H4 (cell line): Measurements from ENCODE around the gene BHLHA9. TPM values are rescaled to one million over a fixed set of nuclear protein-coding genes. Genes with fewer than 3 reads are reported as not detected.
"Not testable (repeated sequence)": the region's sequence is repeated elsewhere in the genome, so short reads cannot be mapped to it uniquely, and the experiment has no call there.

Experiments used
- DNase-seq: peaks from one replicate; pipeline ENCODE4 v3.0.0-alpha.2; 2015; ENCODE audit warnings: low spot score
- total RNA-seq: library from RNA; depleted of rRNA; stranded (reverse); fragments of >200 nt; shearing (Covaris generic); gene quantifications from 2 replicates; pipeline ENCODE4 v1.2.3, GENCODE V29; 2014; rRNA removed

Gene BHLHA9
- total RNA-seq, 1 experiment from 2014 or later, result not detected

DNA sequence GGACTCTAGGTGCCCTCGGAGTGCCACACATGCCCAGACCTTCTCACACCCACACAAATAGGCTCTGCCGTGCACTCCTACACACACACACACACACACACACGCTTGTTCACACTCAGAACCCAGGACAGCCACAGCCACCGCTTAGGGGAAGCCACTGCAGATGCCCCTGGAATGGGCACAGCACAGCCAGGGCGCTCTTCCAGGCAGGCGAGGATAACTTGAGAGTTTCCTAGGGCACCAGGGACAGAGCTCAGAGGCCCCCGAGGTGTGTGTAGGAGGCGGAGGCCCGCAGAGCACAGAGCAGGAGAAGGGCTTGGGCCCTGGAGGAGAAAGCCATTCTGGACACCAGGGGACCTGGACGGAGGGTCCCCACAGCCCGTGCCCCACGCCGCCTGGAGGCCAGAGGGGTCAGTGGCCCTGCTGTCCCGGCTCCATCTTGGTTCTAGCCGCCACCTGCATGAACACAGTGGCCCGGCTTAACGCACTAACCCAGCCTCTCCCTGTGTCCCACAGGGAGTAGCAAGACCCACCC lies 30.2 kb downstream of the BHLHA9 start:
- no peak for DNase-seq

DNA sequence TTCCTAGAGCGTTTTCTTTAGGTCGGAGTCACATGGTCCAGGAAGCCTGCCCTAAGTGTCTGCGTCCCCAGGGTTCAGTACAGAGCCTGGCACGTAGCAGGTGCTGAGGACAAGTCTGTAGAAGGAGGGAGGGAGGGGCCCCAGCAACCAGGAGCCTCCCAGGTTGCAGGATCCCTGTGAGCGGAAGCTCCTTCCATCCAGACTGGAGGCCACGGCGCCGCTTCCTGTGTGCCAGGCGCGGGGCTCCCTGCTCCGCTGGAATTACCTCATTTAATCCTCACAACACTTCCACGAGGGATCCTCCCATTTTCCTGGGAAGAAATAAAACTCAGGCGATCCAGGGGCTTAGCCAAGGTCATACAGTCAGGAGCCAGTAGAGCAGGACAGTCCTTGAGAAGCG lies 31.3 kb downstream of the BHLHA9 start:
- no peak for DNase-seq

DNA sequence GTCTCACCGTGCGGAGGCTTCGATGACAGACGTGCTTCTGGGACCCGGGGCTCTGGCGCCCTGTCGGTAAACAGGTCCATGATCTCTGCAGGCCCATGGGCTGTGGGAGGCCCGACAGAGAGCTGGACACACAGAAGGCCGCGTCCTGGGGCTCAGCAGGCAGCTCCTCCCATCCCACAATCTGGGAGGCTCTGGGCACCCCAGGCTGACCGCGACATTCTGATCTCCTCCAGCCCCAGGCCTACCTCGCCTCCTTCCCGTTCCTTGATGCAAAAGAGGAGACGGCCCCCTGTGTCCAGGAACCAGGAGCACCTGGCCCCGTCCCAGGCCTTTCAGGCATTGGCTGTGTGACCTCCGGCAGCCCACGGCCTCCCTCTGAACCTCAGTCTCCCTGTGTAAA lies 32.5 kb downstream of the BHLHA9 start:
- no peak for DNase-seq

DNA sequence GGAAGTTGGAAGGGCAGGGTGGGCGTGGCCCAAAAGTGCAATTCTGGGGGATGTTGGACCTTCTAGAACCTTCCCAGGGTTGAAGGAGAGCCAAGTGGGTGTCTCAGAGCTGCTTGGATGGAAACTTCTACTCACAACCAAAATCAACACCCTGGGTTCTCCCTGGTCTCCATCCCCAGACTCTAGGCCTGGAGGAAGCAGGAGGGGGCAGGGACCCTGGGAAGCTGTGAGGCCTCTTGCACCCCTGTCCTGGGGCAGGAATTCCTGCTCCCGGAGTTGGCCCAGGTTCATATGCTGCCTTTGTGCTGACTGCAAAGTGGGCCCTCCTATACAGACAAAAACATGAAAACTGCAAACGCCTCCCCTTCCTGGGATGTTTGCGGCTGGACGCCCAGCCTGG lies 34.3 kb downstream of the BHLHA9 start:
- no peak for DNase-seq

DNA sequence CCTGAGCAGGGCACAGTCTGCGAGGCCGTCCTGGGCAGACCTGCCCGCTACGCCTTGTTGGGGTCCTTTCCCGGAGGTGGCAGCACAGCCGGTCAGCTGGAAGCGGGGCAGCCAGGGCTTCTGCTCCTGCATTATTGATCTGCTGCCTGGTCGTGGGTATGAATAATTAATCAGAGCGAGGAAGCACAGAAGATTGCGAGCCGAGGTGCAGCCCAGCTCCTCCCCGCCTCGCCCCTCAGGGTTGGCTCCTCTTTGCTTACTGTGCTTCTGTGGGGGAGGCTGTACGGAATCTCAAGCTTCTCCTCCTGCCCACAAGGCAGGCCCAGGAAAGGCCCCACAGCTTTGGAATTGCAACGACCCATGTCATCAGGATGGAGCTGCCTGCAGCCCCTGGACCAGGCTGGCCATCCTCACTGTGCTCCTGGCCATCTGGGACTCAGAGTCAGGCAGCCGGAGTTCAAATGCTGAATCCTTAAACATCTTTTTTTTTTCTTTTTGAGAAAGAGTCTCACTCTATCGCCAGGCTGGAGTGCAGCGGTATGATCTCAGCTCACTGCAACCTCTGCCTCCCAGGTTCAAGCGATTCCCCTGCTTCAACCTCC lies 34.8 kb downstream of the BHLHA9 start:
- DNase-seq, result no peak

DNA sequence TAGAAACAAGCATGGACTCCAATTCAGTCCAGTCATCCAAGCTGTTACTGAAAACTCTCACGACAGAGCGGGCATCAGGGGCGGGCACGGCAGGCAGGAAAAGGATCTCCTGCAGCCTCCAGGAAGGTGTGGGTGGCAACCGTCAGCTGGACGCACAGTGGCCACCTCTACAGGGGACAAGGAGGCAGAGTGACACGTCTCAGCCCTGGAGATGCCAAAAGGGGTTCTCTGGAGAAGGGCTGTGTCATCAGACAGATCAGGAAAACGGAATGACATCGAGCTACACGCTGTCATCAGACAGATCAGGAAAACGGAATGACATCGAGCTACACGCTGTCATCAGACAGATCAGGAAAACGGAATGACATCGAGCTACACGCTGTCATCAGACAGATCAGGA lies 37.6 kb downstream of the BHLHA9 start:
- not testable (repeated sequence) for DNase-seq

DNA sequence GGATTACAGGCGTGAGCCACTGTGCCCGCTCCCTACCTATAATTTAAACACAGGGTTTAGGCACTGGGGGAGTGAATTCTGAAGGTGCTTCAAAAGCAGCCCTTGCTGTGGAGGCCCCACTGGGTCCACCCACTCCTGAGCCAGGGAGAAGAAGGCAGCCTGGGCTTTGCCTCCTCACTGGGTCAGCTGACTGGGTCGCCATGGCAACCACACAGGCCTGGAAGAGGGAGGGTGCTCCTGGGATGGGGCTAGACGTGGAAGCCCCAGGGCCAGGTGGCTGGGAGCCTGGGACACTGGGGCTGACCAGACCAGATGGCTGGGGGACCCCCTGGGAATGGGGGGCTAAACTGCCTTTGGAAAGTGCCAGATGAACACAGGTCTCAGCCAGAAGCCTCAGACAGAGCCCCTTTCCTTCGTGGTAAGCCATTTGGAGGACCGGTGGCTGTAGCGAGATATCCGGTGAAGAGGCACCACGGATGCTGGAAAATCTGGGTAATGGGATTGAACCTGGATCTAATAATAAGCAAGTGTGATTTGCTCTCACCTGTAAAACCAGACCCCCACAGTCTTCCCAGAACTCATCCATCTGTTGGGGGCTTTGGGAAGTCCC lies 42.1 kb downstream of the BHLHA9 start:
- peak; percentile 67 for DNase-seq

DNA sequence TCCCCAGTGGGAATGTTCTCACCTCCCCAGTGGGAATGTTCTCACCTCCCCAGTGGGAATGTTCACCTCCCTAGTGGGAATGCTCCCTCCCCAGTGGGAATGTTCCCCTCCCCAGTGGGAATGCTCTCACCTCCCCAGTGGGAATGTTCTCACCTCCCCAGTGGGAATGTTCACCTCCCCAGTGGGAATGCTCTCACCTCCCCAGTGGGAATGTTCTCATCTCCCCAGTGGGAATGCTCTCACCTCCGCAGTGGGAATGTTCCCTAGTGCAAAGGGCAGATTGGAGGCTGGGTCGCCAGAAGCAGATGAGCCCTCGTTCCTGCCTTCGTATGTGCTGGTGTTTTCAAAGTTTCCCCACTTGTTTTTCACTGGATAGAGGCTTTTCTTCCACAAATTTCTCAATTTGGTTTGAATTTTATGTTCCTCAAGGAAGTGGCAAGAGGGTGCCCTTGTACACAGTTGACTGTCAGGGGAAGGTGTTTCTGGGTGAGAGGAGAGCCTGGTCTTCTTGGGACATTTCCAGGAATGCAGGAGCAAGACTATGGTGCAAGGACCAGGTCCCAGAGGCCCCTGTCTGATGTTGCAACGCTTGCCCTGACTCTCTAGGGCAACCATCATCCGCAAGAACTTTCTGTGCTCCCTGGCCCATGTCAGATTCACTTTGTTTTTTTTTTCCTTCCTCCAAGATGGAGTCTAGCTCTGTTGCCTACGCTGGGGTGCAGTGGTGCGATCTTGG lies 43.2 kb downstream of the BHLHA9 start:
- no peak for DNase-seq

DNA sequence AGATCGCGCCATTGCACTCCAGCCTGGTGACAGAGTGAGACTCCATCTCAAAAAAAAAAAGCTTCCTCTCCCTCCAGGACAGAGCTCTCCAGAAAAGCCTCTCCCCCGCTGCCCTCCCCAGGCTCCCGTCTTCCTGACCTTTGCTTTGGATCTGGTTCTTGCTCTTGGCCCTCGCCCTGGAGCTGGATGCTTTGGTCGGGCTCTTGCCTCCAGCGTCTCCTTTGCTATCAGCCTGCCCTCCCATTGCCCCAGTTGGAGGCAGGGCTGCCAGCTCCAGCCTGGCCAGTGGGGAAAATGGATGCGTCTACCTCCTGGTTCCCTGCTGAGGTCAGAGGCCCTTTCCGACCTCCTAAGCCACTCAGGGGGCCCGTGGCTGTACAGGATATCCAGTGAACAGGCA lies 45.2 kb downstream of the BHLHA9 start:
- no peak for DNase-seq

DNA sequence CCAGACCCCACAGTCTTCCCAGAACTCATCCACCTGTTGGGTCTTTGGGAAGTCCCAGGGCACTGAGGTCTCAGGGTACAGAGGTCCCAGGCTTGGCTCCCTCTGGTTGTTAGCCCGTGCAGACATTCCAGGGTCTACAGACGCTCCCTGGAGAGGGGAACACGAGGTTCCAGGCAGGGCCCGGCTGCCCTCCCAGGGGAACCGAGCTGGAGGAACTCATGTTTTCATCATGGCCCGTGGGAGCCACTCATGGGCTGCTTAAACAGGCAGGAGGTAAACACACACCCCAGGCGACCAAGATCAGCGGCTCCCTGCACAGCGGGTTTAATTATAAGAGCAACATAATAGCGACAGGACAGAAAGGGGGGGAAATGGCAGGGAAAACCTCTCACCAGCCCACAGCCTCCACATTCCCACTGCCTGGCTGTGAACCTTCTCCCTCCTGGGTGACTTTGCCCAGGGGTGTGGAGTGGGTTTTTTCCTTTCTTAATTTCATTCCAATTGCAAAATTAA lies 45.7 kb downstream of the BHLHA9 start:
- DNase-seq, result no peak

Other genes with a start within 250 kb of the BHLHA9 start
- gene ABR, start 90.5 kb upstream of the BHLHA9 start, total RNA-seq, result 33.3 and 40.0 TPM in 2 replicates
- not detected in 2 replicates for gene TRARG1, start 9.2 kb downstream of the BHLHA9 start, total RNA-seq
- 618 and 659 TPM in 2 replicates for gene YWHAE, start 129.8 kb downstream of the BHLHA9 start, total RNA-seq
- gene CRK, start 185.8 kb downstream of the BHLHA9 start, total RNA-seq, result 70.9 and 80.5 TPM in 2 replicates
- 53.1 and 53.4 TPM in 2 replicates for gene MYO1C, start 222.2 kb downstream of the BHLHA9 start, total RNA-seq
- gene INPP5K, start 246.2 kb downstream of the BHLHA9 start, total RNA-seq, result 34.1 and 47.0 TPM in 2 replicates